ENCODE measurements around the gene SGPP1. TPM values are rescaled to one million over a fixed set of nuclear protein-coding genes. Genes with fewer than 3 reads are reported as not detected.
"Not testable (repeated sequence)": the region's sequence is repeated elsewhere in the genome, so short reads cannot be mapped to it uniquely, and the experiment has no call there.

The SGPP1 gene
- total RNA-seq, 1 donor from 2014 or later, result 13.0 TPM

- Histone ChIP-seq H3K9me3 (ENCODE audit: control insufficient read depth in 3 of 3, low read length in 3 of 3) (no peaks in the 10 kb centered on the region), H3K36me3 (ENCODE audit: control insufficient read depth in 3 of 3, insufficient read depth in 3 of 3, low read length in 3 of 3) (no peaks in the 10 kb centered on the region), H3K27me3 (ENCODE audit: control insufficient read depth in 3 of 3, insufficient read depth in 3 of 3, low read length in 3 of 3) (no peaks in the 10 kb centered on the region), H3K27ac (ENCODE audit: low read depth, low read length) (no peak overlapping the region), H3K4me1 (ENCODE audit: control insufficient read depth in 3 of 3, insufficient read depth in 3 of 3, low read length in 3 of 3) (no peaks in the 10 kb centered on the region), H3K4me3 (ENCODE audit: low read length in 3 of 3) (no peak overlapping the region), H3K9ac (ENCODE audit: low read depth in 1 of 3, low read length in 3 of 3) (no peak overlapping the region)
Measured at GRCh38 chr14:63663428-63664341, 64.2 kb downstream of the SGPP1 start.

GRCh38 chr14:63662776-63663175 lies 65.1 kb downstream of the SGPP1 start:
- no peak overlapping the region for H3K4me3 ChIP-seq (ENCODE audit: low read length in 3 of 3)
- no peaks in the 10 kb centered on the region for H3K4me1 ChIP-seq (ENCODE audit: control insufficient read depth in 3 of 3, insufficient read depth in 3 of 3, low read length in 3 of 3)
- H3K27ac ChIP-seq (ENCODE audit: low read depth, low read length), result no peak overlapping the region
- H3K27me3 ChIP-seq (ENCODE audit: control insufficient read depth in 3 of 3, insufficient read depth in 3 of 3, low read length in 3 of 3), result no peaks in the 10 kb centered on the region
- no peak overlapping the region for H3K9ac ChIP-seq (ENCODE audit: low read depth in 1 of 3, low read length in 3 of 3)
- no peaks in the 10 kb centered on the region for H3K36me3 ChIP-seq (ENCODE audit: control insufficient read depth in 3 of 3, insufficient read depth in 3 of 3, low read length in 3 of 3)
- no peaks in the 10 kb centered on the region for H3K9me3 ChIP-seq (ENCODE audit: control insufficient read depth in 3 of 3, low read length in 3 of 3)

GRCh38 chr14:63661881-63662280 lies 66.0 kb downstream of the SGPP1 start:
- not testable (repeated sequence) for H3K9ac ChIP-seq (ENCODE audit: low read depth in 1 of 3, low read length in 3 of 3); H3K9me3 ChIP-seq (ENCODE audit: control insufficient read depth in 3 of 3, low read length in 3 of 3); H3K36me3 ChIP-seq (ENCODE audit: control insufficient read depth in 3 of 3, insufficient read depth in 3 of 3, low read length in 3 of 3); H3K27me3 ChIP-seq (ENCODE audit: control insufficient read depth in 3 of 3, insufficient read depth in 3 of 3, low read length in 3 of 3); H3K4me3 ChIP-seq (ENCODE audit: low read length in 3 of 3); H3K4me1 ChIP-seq (ENCODE audit: control insufficient read depth in 3 of 3, insufficient read depth in 3 of 3, low read length in 3 of 3); H3K27ac ChIP-seq (ENCODE audit: low read depth, low read length)

- Histone ChIP-seq H3K36me3 (ENCODE audit: control insufficient read depth in 3 of 3, insufficient read depth in 3 of 3, low read length in 3 of 3) (no peaks in the 10 kb centered on the region), H3K27ac (ENCODE audit: low read depth, low read length) (no peak overlapping the region), H3K9ac (ENCODE audit: low read depth in 1 of 3, low read length in 3 of 3) (no peak overlapping the region), H3K27me3 (ENCODE audit: control insufficient read depth in 3 of 3, insufficient read depth in 3 of 3, low read length in 3 of 3) (no peaks in the 10 kb centered on the region), H3K9me3 (ENCODE audit: control insufficient read depth in 3 of 3, low read length in 3 of 3) (no peaks in the 10 kb centered on the region), H3K4me3 (ENCODE audit: low read length in 3 of 3) (no peak overlapping the region), H3K4me1 (ENCODE audit: control insufficient read depth in 3 of 3, insufficient read depth in 3 of 3, low read length in 3 of 3) (no peaks in the 10 kb centered on the region)
Measured at GRCh38 chr14:63659726-63660125, 68.1 kb downstream of the SGPP1 start.

- Histone ChIP-seq H3K9ac (ENCODE audit: low read depth in 1 of 3, low read length in 3 of 3) (no peak overlapping the region), H3K27ac (ENCODE audit: low read depth, low read length) (no peak overlapping the region), H3K27me3 (ENCODE audit: control insufficient read depth in 3 of 3, insufficient read depth in 3 of 3, low read length in 3 of 3) (no peaks in the 10 kb centered on the region), H3K4me1 (ENCODE audit: control insufficient read depth in 3 of 3, insufficient read depth in 3 of 3, low read length in 3 of 3) (no peaks in the 10 kb centered on the region), H3K36me3 (ENCODE audit: control insufficient read depth in 3 of 3, insufficient read depth in 3 of 3, low read length in 3 of 3) (no peaks in the 10 kb centered on the region), H3K4me3 (ENCODE audit: low read length in 3 of 3) (no peak overlapping the region), H3K9me3 (ENCODE audit: control insufficient read depth in 3 of 3, low read length in 3 of 3) (no peaks in the 10 kb centered on the region)
Measured at GRCh38 chr14:63656194-63656593, 71.7 kb downstream of the SGPP1 start.

GRCh38 chr14:63654936-63655335 lies 72.9 kb downstream of the SGPP1 start:
- Histone ChIP-seq H3K27me3 (ENCODE audit: control insufficient read depth in 3 of 3, insufficient read depth in 3 of 3, low read length in 3 of 3) (no peaks in the 10 kb centered on the region), H3K4me1 (ENCODE audit: control insufficient read depth in 3 of 3, insufficient read depth in 3 of 3, low read length in 3 of 3) (no peaks in the 10 kb centered on the region), H3K36me3 (ENCODE audit: control insufficient read depth in 3 of 3, insufficient read depth in 3 of 3, low read length in 3 of 3) (no peaks in the 10 kb centered on the region), H3K9me3 (ENCODE audit: control insufficient read depth in 3 of 3, low read length in 3 of 3) (no peaks in the 10 kb centered on the region), H3K9ac (ENCODE audit: low read depth in 1 of 3, low read length in 3 of 3) (no peak overlapping the region), H3K4me3 (ENCODE audit: low read length in 3 of 3) (no peak overlapping the region), H3K27ac (ENCODE audit: low read depth, low read length) (no peak overlapping the region)

- Histone ChIP-seq H3K27ac (ENCODE audit: low read depth, low read length) (no peak overlapping the region), H3K4me1 (ENCODE audit: control insufficient read depth in 3 of 3, insufficient read depth in 3 of 3, low read length in 3 of 3) (no peaks in the 10 kb centered on the region), H3K36me3 (ENCODE audit: control insufficient read depth in 3 of 3, insufficient read depth in 3 of 3, low read length in 3 of 3) (no peaks in the 10 kb centered on the region), H3K4me3 (ENCODE audit: low read length in 3 of 3) (no peak overlapping the region), H3K9me3 (ENCODE audit: control insufficient read depth in 3 of 3, low read length in 3 of 3) (no peaks in the 10 kb centered on the region), H3K9ac (ENCODE audit: low read depth in 1 of 3, low read length in 3 of 3) (no peak overlapping the region), H3K27me3 (ENCODE audit: control insufficient read depth in 3 of 3, insufficient read depth in 3 of 3, low read length in 3 of 3) (no peaks in the 10 kb centered on the region)
Measured at GRCh38 chr14:63654346-63654745, 73.5 kb downstream of the SGPP1 start.

- no peaks in the 10 kb centered on the region for H3K9me3 ChIP-seq (ENCODE audit: control insufficient read depth in 3 of 3, low read length in 3 of 3)
- no peak overlapping the region for H3K4me3 ChIP-seq (ENCODE audit: low read length in 3 of 3)
- no peaks in the 10 kb centered on the region for H3K27me3 ChIP-seq (ENCODE audit: control insufficient read depth in 3 of 3, insufficient read depth in 3 of 3, low read length in 3 of 3)
- no peaks in the 10 kb centered on the region for H3K36me3 ChIP-seq (ENCODE audit: control insufficient read depth in 3 of 3, insufficient read depth in 3 of 3, low read length in 3 of 3)
- no peak overlapping the region for H3K27ac ChIP-seq (ENCODE audit: low read depth, low read length)
- no peak overlapping the region for H3K9ac ChIP-seq (ENCODE audit: low read depth in 1 of 3, low read length in 3 of 3)
- no peaks in the 10 kb centered on the region for H3K4me1 ChIP-seq (ENCODE audit: control insufficient read depth in 3 of 3, insufficient read depth in 3 of 3, low read length in 3 of 3)
Measured at GRCh38 chr14:63652406-63652805, 75.5 kb downstream of the SGPP1 start.

- H3K27ac ChIP-seq (ENCODE audit: low read depth, low read length), result no peak overlapping the region
- H3K4me1 ChIP-seq (ENCODE audit: control insufficient read depth in 3 of 3, insufficient read depth in 3 of 3, low read length in 3 of 3), result no peaks in the 10 kb centered on the region
Measured at GRCh38 chr14:63650256-63650952, 77.5 kb downstream of the SGPP1 start.

GRCh38 chr14:63647696-63648410 lies 80.0 kb downstream of the SGPP1 start:
- no peaks in the 10 kb centered on the region for H3K4me1 ChIP-seq (ENCODE audit: control insufficient read depth in 3 of 3, insufficient read depth in 3 of 3, low read length in 3 of 3)
- H3K9ac ChIP-seq (ENCODE audit: low read depth in 1 of 3, low read length in 3 of 3), result no peak overlapping the region
- H3K27ac ChIP-seq (ENCODE audit: low read depth, low read length), result no peak overlapping the region

More at GRCh38 chr14:63650256-63650952, 77.5 kb downstream of the SGPP1 start:
- Histone ChIP-seq H3K27me3 (ENCODE audit: control insufficient read depth in 3 of 3, insufficient read depth in 3 of 3, low read length in 3 of 3) (no peaks in the 10 kb centered on the region), H3K9me3 (ENCODE audit: control insufficient read depth in 3 of 3, low read length in 3 of 3) (no peaks in the 10 kb centered on the region), H3K4me3 (ENCODE audit: low read length in 3 of 3) (no peak overlapping the region), H3K9ac (ENCODE audit: low read depth in 1 of 3, low read length in 3 of 3) (no peak overlapping the region), H3K36me3 (ENCODE audit: control insufficient read depth in 3 of 3, insufficient read depth in 3 of 3, low read length in 3 of 3) (no peaks in the 10 kb centered on the region)

More at GRCh38 chr14:63647696-63648410, 80.0 kb downstream of the SGPP1 start:
- no peaks in the 10 kb centered on the region for H3K9me3 ChIP-seq (ENCODE audit: control insufficient read depth in 3 of 3, low read length in 3 of 3)
- no peak overlapping the region for H3K4me3 ChIP-seq (ENCODE audit: low read length in 3 of 3)
- no peaks in the 10 kb centered on the region for H3K36me3 ChIP-seq (ENCODE audit: control insufficient read depth in 3 of 3, insufficient read depth in 3 of 3, low read length in 3 of 3)
- H3K27me3 ChIP-seq (ENCODE audit: control insufficient read depth in 3 of 3, insufficient read depth in 3 of 3, low read length in 3 of 3), result no peaks in the 10 kb centered on the region
